ENCODE results near the gene PIP5K1C. TPM values are rescaled to one million over a fixed set of nuclear protein-coding genes. Genes with fewer than 3 reads are reported as not detected.
A peak's percentile ranks its signal among the peaks of the same experiment; 100 is the strongest.

Gene PIP5K1C
- total and polyA plus RNA-seq, 2 donors (not counting 1 experiment from before 2014, with no cell fraction given): 10.4 to 46.7 TPM

GRCh38 chr19:3669947-3670795, 30.1 kb downstream of the PIP5K1C start:
- 78% methylated on average over 33 of the region's 33 CpGs for WGBS (ENCODE audit: insufficient coverage)
- Histone ChIP-seq H3K9ac (ENCODE audit: low read length) (no peak overlapping the region), H3K79me2 (ENCODE audit: control insufficient read depth, insufficient read depth, low read length) (peaks cover 53% of the 10 kb centered on the region), H3K9me3 (ENCODE audit: control extremely low read depth in 1 of 3, control insufficient read depth in 2 of 3, insufficient read depth in 1 of 3, low read length in 2 of 3) (peaks cover 0 to 3% (median 0%) of the 10 kb centered on the region in 3 donors), H3K4me2 (replicated peaks; ENCODE audit: low read depth, low read length, poor library complexity, severe bottlenecking) (peak overlapping the region; percentile 69), H3K27ac (ENCODE audit: low read length in 2 of 2) (no peak overlapping the region), H3K4me1 (ENCODE audit: control insufficient read depth in 2 of 2, insufficient read depth in 2 of 2, low read length in 2 of 2) (peaks cover 30 to 33% of the 10 kb centered on the region in 2 donors), H3K36me3 (replicated peaks in 1 of 2; ENCODE audit: control extremely low read depth in 1 of 2, control insufficient read depth in 1 of 2, extremely low read depth in 1 of 2, insufficient read depth in 2 of 2, low read length in 1 of 2) (peaks cover 0 to 4% of the 10 kb centered on the region in 2 experiments), H2AFZ (ENCODE audit: insufficient read depth, low read depth, low read length, poor library complexity, severe bottlenecking) (no peak overlapping the region), H3K27me3 (replicated peaks in 1 of 4; ENCODE audit: control extremely low read depth in 1 of 4, control insufficient read depth in 3 of 4, insufficient read depth in 4 of 4, low read length in 3 of 4) (peaks cover 0 to 19% (median 5%) of the 10 kb centered on the region in 4 experiments), H3K4me3 (ENCODE audit: control extremely low read depth in 1 of 5, extremely low read depth in 1 of 5, insufficient read depth in 1 of 5, low read depth in 2 of 5, low read length in 4 of 5) (no peak overlapping the region), H4K20me1 (ENCODE audit: control insufficient read depth, insufficient read depth, low read length, poor library complexity, severe bottlenecking) (peaks cover 83% of the 10 kb centered on the region)
- Mint-ChIP-seq H3K4me1 (peaks cover 49% of the 10 kb centered on the region), H3K27ac (no peak overlapping the region), H3K27me3 (no peaks in the 10 kb centered on the region), H3K4me3 (peak overlapping the region; percentile 54), H3K9me3 (ENCODE audit: insufficient read depth) (no peaks in the 10 kb centered on the region)
- intact Hi-C loops (cut with micrococcal nuclease): loop anchor here (2.0 to 5.0 kb wide), 2 partner anchors 15 to 152 kb away; no protein-coding TSS in a partner anchor
- DNase-seq: no peak
- TF ChIP-seq CTCF (IDR thresholded peaks at IDR 0.05) (no peak), EZH2 (IDR thresholded peaks at IDR 0.05; ENCODE audit: borderline replicate concordance, insufficient read depth, low read depth, low read length, poor library complexity, severe bottlenecking) (no peak)
- POLR2A ChIA-PET: no interaction called here
- CTCF ChIA-PET: no interaction called here
- no peak for ATAC-seq (ENCODE audit: low read depth)

Data from B cell (primary cell).